ENCODE results near the gene STK32C.
A peak's percentile ranks its signal among the peaks of the same experiment; 100 is the strongest.
"Not testable (repeated sequence)": the region's sequence is repeated elsewhere in the genome, so short reads cannot be mapped to it uniquely, and the experiment has no call there.

Gene STK32C

GRCh38 chr10:132307823-132308586 lies at the start of gene STK32C:
Gene STK32C, minus strand, starts transcription at chr10:132307950. Its CDS starts 117 bp downstream, at chr10:132307833.
- DNase-seq, result peak; percentile 91

DNA sequence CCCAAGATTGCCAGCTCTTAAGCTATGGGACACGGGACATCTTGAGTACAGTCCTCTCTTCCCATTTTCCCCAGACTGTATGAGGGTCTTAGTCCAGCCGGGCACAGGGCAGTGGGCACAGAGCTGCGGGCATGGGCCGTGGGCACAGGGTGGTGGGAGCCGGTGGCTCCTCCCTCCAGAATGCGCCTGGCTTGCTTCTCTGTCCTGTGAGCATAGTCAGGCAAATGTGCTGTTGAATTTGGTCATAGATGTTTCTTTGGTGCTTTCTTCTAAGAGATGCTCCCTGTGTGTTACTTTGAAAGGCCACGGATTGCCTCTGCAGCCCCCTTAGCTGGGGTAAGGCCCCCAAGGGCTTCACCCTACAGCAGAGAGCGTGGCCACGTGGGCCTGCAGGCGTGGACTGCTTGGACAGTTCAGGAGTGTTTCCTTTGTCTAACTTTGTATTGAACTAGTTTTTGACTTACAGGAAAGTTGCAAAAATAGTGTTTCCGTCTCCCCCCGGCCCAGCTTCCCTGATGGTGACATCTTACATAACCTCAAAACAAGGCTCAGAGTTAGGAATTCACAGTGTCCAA lies 49.0 kb upstream of the STK32C start:
- DNase-seq, result no peak

DNA sequence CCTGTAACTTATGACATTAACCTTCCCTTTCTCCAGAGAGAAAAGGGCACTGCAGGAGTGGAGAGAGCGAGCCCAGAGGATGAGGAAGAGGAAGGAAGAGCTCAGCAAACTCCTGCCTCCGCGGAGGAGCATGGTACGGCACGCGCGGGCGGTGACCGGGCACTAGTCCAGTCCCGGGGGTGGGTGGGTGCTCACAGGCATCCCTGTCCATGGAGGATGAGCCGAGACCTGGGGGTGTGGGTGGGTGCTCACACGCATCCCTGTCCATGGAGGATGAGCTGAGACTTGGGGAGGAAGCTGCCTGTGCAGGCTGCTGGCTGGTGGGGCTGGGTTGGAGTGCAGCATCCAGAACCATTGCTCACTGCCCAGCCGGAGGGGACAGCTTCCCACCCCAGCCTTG lies 48.0 kb upstream of the STK32C start:
- no peak for DNase-seq

DNA sequence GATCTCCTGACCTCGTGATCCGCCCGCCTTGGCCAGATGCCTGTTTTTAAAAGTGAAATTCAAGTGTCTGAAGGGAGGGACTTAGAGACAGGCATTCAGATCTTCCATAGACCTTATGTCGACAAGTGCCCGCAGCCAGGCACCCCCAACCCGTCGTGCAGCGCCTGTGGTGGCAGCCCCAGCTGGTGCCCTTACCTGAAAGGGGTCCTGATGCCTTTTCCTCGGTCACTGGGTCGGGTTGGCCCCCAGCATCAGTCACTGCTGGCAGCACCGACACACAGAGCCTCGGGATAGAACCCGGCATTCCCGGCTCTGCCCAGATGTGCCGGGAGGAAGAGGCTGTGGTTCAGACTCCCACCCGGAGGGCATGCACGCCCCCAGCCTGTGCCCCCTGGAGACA lies 47.5 kb upstream of the STK32C start:
- no peak for DNase-seq

DNA sequence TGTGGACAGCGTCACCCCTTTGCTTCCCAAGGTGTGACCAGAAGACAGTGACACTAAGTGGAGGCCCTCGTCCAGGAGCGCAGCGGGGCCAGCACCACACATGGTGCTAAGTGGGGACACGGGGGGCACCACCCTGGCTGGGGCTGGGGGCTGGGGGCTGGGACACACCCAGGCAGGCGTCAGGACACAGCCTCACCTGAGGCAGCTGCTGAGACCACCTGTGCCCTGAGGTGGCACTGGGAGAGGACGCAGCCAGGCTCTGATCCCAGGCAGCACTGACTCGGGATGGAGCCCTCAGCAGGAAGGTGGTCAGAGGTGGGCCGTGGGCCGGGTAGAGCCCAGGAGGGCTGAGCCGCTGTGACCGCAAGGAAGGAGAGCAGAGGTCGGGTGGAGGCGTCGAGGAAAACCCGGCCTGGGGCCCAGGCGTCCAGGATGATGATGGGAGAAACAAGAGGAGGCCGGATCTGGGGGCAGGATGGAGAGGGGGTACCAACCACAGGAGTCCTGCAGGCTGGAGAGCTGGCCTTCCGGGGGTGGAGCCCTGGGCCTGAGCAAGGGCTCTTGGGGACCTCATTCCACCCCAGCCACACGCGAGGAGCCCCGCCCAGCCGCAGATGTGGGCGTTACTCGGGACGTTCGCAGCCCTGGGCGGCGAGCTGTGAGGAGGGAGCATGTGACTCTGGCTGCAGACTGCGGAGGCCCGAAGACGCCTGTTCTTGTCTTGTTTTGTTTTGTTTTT lies 46.8 kb upstream of the STK32C start:
- no peak for DNase-seq

- no peak for DNase-seq
Measured at GRCh38 chr10:132353456-132354355, 46.0 kb upstream of the STK32C start.

GRCh38 chr10:132352462-132353308 lies 44.9 kb upstream of the STK32C start:
- DNase-seq, result peak; percentile 90

DNA sequence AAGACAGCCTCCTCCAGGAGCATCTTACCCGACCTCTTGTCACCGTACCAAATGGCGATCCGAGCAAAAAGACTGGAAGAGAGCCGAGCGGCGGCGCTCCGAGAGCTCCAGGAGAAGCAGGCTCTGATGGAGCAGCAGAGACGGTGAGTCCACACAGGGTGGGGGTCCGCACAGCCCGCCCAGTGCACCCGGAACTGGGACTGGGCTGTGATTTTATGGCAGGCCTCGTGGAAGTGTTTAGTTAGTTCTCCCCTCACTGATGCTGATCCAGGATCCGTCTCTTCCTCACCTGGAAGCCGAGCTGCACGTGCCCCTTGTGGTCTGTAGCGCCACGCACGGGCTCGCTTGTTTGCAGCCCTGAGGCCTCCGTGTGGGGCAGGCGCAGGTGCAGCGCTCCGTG lies 43.9 kb upstream of the STK32C start:
- no peak for DNase-seq

GRCh38 chr10:132350946-132351345 lies 43.2 kb upstream of the STK32C start:
- no peak for DNase-seq

GRCh38 chr10:132350391-132350790 lies 42.6 kb upstream of the STK32C start:
- no peak for DNase-seq

DNA sequence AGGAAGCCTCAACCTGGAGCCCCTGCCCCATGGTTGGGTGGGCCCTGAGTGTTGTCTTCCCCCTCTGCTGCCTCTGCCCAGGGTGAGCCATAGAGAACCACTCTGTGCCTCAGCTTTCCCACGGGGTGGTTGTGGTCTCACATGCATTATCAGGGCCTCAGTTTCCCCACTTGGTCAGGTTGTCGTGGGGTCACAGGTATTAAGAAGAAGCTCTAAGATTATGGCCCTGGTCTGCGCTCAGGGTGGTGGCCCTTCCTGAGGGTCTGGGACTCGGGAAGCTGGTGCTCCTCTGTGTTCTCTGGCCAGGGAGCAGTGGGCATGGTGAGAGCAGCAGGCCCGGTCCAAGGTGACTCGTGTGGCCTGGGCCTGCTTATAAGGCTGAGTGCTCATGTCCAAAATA lies 42.0 kb upstream of the STK32C start:
- no peak for DNase-seq

- no peak for DNase-seq
Measured at GRCh38 chr10:132347931-132348267, 40.1 kb upstream of the STK32C start.

DNA sequence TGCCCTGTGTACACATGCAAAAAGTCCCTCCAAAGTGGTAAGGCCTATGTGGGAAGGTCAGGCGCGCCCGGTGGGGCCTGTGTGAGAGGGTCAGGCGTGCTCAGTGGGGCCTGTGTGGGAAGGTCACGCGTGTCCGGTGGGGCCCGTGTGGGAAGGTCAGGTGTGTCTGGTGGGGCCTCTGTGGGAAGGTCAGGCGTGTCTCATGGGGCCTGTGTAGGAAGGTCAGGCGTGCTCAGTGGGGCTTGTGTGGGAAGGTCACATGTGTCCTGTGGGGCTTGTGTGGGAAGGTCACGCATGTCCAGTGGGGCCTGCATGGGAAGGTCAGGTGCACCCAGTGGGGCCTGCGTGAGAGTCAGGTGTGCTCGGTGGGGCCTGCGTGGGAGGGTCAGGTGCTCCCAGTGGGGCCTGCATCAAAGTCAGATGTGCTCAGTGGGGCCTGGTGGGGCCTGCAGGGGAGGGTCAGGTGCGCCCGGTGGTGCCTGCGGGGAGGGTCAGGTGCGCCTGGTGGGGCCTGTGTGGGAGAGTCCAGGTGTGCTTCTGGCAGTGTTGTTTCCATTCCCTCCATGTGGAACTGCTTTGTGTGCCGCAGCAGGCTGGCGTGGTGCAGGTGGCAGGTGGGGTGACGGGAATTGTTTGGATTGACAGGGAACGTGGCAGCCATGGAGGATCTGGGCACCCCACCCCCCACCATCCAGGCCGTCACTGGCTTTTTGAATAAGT lies 39.6 kb upstream of the STK32C start:
- DNase-seq, result no peak

DNA sequence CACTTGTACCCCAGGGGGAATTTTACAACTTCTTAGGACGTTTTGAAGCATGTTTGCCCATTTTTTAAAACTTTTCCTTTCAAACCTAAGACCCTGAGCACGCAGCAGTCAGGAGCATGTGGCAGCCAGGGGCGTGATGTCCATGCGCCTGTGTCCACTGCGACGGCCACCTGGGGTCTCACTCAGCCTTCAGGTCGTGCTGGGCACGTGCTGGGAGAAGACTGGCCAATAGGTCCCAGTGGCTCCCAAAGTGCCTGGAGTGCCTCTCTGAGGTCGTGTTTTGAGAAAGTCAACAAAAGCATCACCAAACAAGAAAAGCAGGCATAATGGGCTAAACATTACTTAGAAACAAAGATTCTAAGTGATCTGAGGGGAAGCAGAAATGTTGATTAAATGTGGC lies 39.1 kb upstream of the STK32C start:
- no peak for DNase-seq

DNA sequence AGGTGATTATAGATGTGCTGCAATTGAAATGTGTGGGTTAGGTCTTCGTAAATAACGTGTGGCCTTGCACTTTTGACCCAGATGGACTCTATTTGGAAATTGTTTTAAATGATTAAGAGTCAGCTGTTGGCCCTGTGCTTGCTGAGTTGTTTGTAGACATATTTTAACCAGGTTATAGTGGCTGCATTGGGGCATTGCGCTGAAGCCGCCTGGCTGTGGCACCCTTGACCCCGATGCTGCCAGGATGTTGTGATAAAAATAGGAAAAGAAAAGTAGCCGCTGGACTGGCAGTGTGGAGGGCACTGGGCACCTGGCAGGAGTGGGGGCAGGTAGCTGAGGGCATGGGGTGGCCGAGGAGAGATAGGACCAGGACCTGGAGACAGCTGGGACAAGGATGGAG lies 37.6 kb upstream of the STK32C start:
- DNase-seq, result no peak

DNA sequence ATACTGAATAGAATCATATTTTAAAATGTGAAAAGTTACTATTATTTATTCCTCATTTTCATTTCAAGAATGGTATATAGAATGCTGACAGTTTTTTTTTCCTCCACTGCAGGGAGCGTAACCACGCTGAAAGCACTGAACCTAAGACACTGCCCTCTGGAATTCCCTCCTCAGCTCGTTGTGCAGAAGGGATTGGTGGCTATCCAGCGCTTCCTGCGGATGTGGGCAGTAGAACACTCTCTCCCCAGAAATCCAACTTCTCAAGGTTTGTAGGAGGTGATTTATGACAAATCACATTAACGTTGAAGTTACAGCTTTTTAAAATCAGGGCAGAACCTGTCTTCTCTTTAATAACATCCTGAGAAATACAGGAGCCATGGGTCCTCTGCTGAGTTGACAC lies 36.6 kb upstream of the STK32C start:
- DNase-seq, result no peak

- no peak for DNase-seq
Measured at GRCh38 chr10:132342553-132342952, 34.8 kb upstream of the STK32C start.

- DNase-seq, result no peak
Measured at GRCh38 chr10:132341781-132342180, 34.0 kb upstream of the STK32C start.

GRCh38 chr10:132341017-132341416 lies 33.3 kb upstream of the STK32C start:
- no peak for DNase-seq

- DNase-seq, result no peak
Measured at GRCh38 chr10:132339276-132339675, 31.5 kb upstream of the STK32C start.

DNA sequence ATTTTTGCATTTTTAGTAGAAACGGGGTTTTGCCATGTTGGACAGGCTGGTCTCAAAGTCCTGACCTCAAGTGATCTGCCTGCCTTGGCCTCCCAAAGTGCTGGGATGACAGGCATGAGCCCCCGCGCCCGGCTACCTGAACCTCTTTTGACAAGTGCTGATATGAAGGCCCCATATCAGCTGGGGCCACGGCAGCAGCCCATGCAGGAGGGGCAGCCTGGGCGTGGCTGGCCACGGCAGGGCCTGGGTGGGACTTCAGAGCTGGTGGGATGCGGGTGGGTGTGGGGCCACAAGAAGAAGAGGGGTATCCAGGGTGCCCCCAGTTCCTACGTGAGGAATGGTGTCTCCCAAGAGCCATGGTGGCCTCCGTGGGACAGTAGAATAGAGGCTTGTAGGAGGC lies 31.1 kb upstream of the STK32C start:
- DNase-seq, result no peak

DNA sequence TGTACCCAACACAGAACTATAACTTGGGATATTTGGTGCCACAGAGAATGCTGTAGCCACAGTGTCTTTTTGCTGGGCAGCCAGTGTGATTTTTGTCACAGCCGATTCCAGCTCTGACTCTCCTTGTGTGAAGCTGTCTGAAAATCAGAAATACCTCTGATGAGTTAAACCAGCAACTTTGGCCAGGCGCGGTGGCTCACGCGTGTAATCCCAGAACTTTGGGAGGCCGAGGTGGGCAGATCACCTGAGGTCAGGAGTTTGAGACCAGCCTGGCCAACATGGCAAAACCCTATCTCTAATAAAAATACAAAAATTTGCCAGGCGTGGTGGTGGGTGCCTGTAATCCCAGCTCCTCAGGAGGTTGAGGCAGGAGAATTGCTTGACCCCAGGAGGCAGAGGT lies 30.1 kb upstream of the STK32C start:
- not testable (repeated sequence) for DNase-seq
